Esophagus muscularis mucosa (tissue), 4 donors: ENCODE data around the gene PCBP1. TPM values are rescaled to one million over a fixed set of nuclear protein-coding genes. Genes with fewer than 3 reads are reported as not detected.

Experiments
- DNase-seq: peaks from one replicate; pipeline ENCODE4 v3.0.0-alpha.2; 2017; ENCODE audit errors: extremely low spot score
- H3K27ac ChIP-seq, 4 donors: fragments of 200-600 bp; sonication (generic); replicated peaks in 1 of 4; 1 replicate in 3 of 4; 2 replicates in 1 of 4; pipeline ENCODE4 v1.5.1; 2016 to 2019; ENCODE audit warnings: mild to moderate bottlenecking in 1 of 4
- H3K27me3 ChIP-seq, 4 donors: fragments of 200-600 bp; sonication (generic); one replicate each; pipeline versions ENCODE4 v1.5.1 to v1.6.0; 2016 to 2019
- H3K36me3 ChIP-seq, 4 donors: fragments of 200-600 bp; sonication (generic); one replicate each; pipeline ENCODE4 v1.5.1; 2016 to 2019
- H3K4me1 ChIP-seq, 4 donors: fragments of 200-600 bp; sonication (generic); one replicate each; pipeline ENCODE4 v1.5.1; 2016 to 2019
- H3K4me3 ChIP-seq, 4 donors: fragments of 200-600 bp; sonication (generic); 1 replicate in 2 of 4; 2 replicates in 2 of 4; pipeline ENCODE4 v1.5.1; 2016 to 2019; ENCODE audit warnings: mild to moderate bottlenecking in 4 of 4, moderate library complexity in 1 of 4
- H3K9me3 ChIP-seq, 4 donors: fragments of 200-600 bp; sonication (generic); 1 replicate in 3 of 4; 2 replicates in 1 of 4; pipeline ENCODE4 v1.5.1; 2016 to 2019
- CTCF ChIP-seq, 3 experiments: fragments of 200-600 bp in 2 of 3; fragments of 450-650 bp in 1 of 3; sonication (generic) in 2 of 3; IDR thresholded peaks; one replicate each; pipeline ENCODE4 v1.5.1; 2017 to 2019; ENCODE audit warnings: antibody characterized with exemption in 3 of 3, mild to moderate bottlenecking in 2 of 3, moderate library complexity in 1 of 3
- EP300 ChIP-seq: sonication (generic); formaldehyde crosslinking; IDR thresholded peaks from one replicate; pipeline ENCODE4 v1.6.1; 2017; ENCODE audit warnings: antibody characterized with exemption
- POLR2A ChIP-seq: fragments of 450-650 bp; IDR thresholded peaks from one replicate; pipeline ENCODE4 v1.6.1; 2017; ENCODE audit warnings: antibody characterized with exemption, moderate library complexity, mild to moderate bottlenecking, low read depth
- POLR2AphosphoS5 ChIP-seq, 2 donors: sonication (generic); formaldehyde crosslinking; IDR thresholded peaks; one replicate each; pipeline ENCODE4 v1.6.1; 2017; ENCODE audit warnings: antibody characterized with exemption in 2 of 2
- WGBS: methylation state at CpG from one replicate; pipeline ENCODE4 v1.1.5; 2018; 5-methylcytosine and 5-hydroxymethylcytosine counted together
- intact Hi-C: fragments of 100-400 bp; cut with DNase I; formaldehyde crosslinking; loops from one replicate; pipeline ENCODE4 v1.15.1; 2023
- total RNA-seq, 4 donors: library from RNA; depleted of rRNA; stranded (reverse); fragments of >200 nt; gene quantifications; one replicate each; pipeline versions ENCODE4 v1.1.0 to v1.2.1, GENCODE V29; 2016

The PCBP1 gene
- total RNA-seq, 4 donors from 2014 or later = 156 to 220 (median 189) TPM

GRCh38 chr2:70070542-70071268 lies 16.6 kb upstream of the PCBP1 start:
- Histone ChIP-seq H3K27me3 (no peaks in the 10 kb centered on the region), H3K9me3 (no peaks in the 10 kb centered on the region), H3K36me3 (peaks cover 0 to 65% (median 20%) of the 10 kb centered on the region in 4 donors), H3K4me1 (peaks cover 6 to 36% (median 27%) of the 10 kb centered on the region in 4 donors), H3K4me3 (peak overlapping the region in 2 of 4 donors; percentile 11 to 26), H3K27ac (peak overlapping the region; percentile 56 to 80 (median 78))
- no peak for DNase-seq
- 62% methylated on average over 13 of the region's 13 CpGs for WGBS
- intact Hi-C loops = loop anchor here (2.0 to 5.0 kb wide), 3 partner anchors 72 to 177 kb away; partner anchors contain the start of gene TIA1
- TF ChIP-seq EP300 = no peak
- TF ChIP-seq POLR2AphosphoS5 (IDR thresholded peaks at IDR 0.05) = peak; percentile 63 to 89
- TF ChIP-seq CTCF (IDR thresholded peaks at IDR 0.05) = peak; percentile 76 to 92 (median 90)

GRCh38 chr2:70073493-70073892 lies 13.8 kb upstream of the PCBP1 start:
- peaks cover 6 to 35% (median 30%) of the 10 kb centered on the region in 4 donors for H3K4me1 ChIP-seq
- H3K9me3 ChIP-seq = no peaks in the 10 kb centered on the region
- DNase-seq = no peak
- no peaks in the 10 kb centered on the region for H3K27me3 ChIP-seq
- peaks cover 9 to 73% (median 34%) of the 10 kb centered on the region in 4 donors for H3K36me3 ChIP-seq
- no peak for TF ChIP-seq POLR2AphosphoS5 (IDR thresholded peaks at IDR 0.05)
- no peak overlapping the region for H3K4me3 ChIP-seq
- H3K27ac ChIP-seq = peak overlapping the region in 2 of 4 donors; percentile 2 to 19
- intact Hi-C loops = loop anchor here (5.0 kb wide), 2 partner anchors 69 to 174 kb away; partner anchors contain the start of gene TIA1
- WGBS = 91% methylated on average over 5 of the region's 5 CpGs

- H3K27ac ChIP-seq = no peak overlapping the region
- no peaks in the 10 kb centered on the region for H3K27me3 ChIP-seq
- intact Hi-C loops = no loop called here
- TF ChIP-seq POLR2AphosphoS5 (IDR thresholded peaks at IDR 0.05) = no peak
- TF ChIP-seq EP300 = no peak
- TF ChIP-seq POLR2A = no peak
- no peak for TF ChIP-seq CTCF (IDR thresholded peaks at IDR 0.05)
- DNase-seq = no peak
- no peak overlapping the region for H3K4me3 ChIP-seq
- H3K9me3 ChIP-seq = no peaks in the 10 kb centered on the region
- H3K4me1 ChIP-seq = peaks cover 1 to 25% (median 13%) of the 10 kb centered on the region in 4 donors
- H3K36me3 ChIP-seq = peaks cover 21 to 100% (median 81%) of the 10 kb centered on the region in 4 donors
These were observed 8.9 kb upstream of the PCBP1 start for GRCh38 chr2:70078384-70078783.

- intact Hi-C loops = no loop called here
These were observed 6.6 kb upstream of the PCBP1 start for GRCh38 chr2:70080610-70081200.

More at GRCh38 chr2:70080610-70081200, 6.6 kb upstream of the PCBP1 start:
- no peak overlapping the region for H3K27ac ChIP-seq
- no peaks in the 10 kb centered on the region for H3K9me3 ChIP-seq
- no peaks in the 10 kb centered on the region for H3K27me3 ChIP-seq
- peaks cover 22 to 48% (median 36%) of the 10 kb centered on the region in 4 donors for H3K4me1 ChIP-seq
- 94% methylated on average over 3 of the region's 3 CpGs for WGBS
- no peak for DNase-seq
- peaks cover 21 to 86% (median 79%) of the 10 kb centered on the region in 4 donors for H3K36me3 ChIP-seq
- H3K4me3 ChIP-seq = no peak overlapping the region
- TF ChIP-seq POLR2A (no peak), CTCF (IDR thresholded peaks at IDR 0.05) (no peak), EP300 (no peak), POLR2AphosphoS5 (IDR thresholded peaks at IDR 0.05) (no peak)
